ENCODE data around the gene RAD51B.

RAD51B gene

DNA sequence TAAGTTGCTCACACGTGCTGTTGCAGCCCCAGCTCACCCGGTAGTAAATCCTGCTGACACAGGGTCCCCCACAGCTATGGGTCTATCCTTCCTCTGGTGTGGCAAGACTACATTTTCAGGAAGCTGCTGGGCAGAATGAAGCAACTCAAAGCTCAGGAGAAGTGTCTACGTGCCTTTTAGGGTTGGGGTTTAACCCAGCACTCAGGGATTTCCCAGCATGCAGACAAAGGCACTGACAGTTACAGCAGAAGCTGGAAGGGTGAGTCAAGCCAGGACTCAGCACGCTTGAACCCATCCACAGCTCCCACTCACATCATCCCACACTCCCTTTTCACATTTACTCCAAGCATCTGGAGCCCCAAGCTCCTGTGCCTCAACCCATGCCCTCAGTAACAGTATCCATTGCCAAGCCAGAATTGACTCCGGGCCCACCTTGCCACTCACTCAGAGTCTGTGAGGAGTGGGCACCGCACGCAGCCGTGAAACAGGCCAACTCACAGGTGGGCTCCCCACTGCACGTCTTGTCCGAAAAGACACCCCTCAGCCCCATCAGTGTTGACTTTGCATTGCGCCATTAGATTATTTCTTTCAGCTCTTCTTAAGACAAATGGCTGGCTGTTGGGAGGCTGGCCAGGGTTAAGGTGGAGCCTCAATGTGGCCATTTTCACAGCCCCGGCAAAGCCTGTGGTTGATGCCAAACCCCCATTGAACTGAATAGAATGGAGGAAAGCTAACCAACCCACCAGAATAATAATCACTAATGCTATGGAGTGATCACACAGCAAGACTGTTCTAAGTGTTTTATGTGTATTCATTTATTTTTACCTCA lies 913.7 kb downstream of the RAD51B start:
- H3K4me3 ChIP-seq (ENCODE audit: low read length), result no peak overlapping the region
- no peak overlapping the region for H3K9ac ChIP-seq (ENCODE audit: low read length)
- H3K36me3 ChIP-seq (replicated peaks; ENCODE audit: insufficient read depth, low read length), result no peaks in the 10 kb centered on the region
- no peaks in the 10 kb centered on the region for H3K79me2 ChIP-seq (ENCODE audit: low read length)
- no peak overlapping the region for H3K27ac ChIP-seq (ENCODE audit: low read length)
- H3K4me1 ChIP-seq (ENCODE audit: low read length), result peaks cover 11% of the 10 kb centered on the region
- no peak overlapping the region for H3K4me2 ChIP-seq (ENCODE audit: low read depth, low read length)
- H4K20me1 ChIP-seq (ENCODE audit: insufficient read depth, low read length), result no peaks in the 10 kb centered on the region
- no peaks in the 10 kb centered on the region for H3K9me2 ChIP-seq (replicated peaks; ENCODE audit: insufficient read depth, low read length)
- H3K9me3 ChIP-seq (replicated peaks; ENCODE audit: insufficient read depth, low read length), result no peaks in the 10 kb centered on the region
- no peaks in the 10 kb centered on the region for H3F3A ChIP-seq (ENCODE audit: insufficient read depth, low read length)
- no peak overlapping the region for H2AFZ ChIP-seq (ENCODE audit: low read length)
- H3K27me3 ChIP-seq (replicated peaks; ENCODE audit: insufficient read depth, low read length), result no peaks in the 10 kb centered on the region
- TF ChIP-seq EZH2 (optimal IDR thresholded peaks at IDR 0.05; ENCODE audit: low read depth, low read length), result no peak
- no peak for TF ChIP-seq EZH2phosphoT487 (IDR thresholded peaks at IDR 0.05; ENCODE audit: low read length)
- TF ChIP-seq, protein P1, sequence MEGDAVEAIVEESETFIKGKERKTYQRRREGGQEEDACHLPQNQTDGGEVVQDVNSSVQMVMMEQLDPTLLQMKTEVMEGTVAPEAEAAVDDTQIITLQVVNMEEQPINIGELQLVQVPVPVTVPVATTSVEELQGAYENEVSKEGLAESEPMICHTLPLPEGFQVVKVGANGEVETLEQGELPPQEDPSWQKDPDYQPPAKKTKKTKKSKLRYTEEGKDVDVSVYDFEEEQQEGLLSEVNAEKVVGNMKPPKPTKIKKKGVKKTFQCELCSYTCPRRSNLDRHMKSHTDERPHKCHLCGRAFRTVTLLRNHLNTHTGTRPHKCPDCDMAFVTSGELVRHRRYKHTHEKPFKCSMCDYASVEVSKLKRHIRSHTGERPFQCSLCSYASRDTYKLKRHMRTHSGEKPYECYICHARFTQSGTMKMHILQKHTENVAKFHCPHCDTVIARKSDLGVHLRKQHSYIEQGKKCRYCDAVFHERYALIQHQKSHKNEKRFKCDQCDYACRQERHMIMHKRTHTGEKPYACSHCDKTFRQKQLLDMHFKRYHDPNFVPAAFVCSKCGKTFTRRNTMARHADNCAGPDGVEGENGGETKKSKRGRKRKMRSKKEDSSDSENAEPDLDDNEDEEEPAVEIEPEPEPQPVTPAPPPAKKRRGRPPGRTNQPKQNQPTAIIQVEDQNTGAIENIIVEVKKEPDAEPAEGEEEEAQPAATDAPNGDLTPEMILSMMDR (IDR thresholded peaks at IDR 0.05; ENCODE audit: low read length), result no peak
- no peak for DNase-seq

DNA sequence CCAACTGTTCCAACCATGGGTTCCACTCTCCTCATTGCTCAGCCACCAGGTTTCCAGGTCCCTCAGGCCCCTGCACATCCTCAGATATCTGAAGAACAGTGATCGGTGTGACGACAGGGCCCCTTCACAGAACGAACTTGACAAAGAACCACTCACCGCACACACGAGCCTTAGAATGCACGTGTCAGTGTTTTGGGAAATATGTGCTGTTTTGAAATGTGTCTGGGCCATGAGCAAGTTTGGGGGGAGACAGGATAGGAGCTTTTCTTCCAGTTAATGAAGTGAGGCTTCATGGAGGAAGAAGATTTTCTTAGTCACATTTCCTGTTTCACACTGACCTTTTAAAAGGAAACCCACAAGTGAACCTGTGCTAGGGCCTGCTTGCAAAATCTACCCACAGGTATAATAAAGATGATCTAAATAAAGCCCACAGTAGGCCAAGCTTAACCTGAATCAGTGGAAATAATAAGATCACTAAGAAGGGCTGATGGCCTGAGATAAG lies 914.7 kb downstream of the RAD51B start:
- DNase-seq, result peak; percentile 49

DNA sequence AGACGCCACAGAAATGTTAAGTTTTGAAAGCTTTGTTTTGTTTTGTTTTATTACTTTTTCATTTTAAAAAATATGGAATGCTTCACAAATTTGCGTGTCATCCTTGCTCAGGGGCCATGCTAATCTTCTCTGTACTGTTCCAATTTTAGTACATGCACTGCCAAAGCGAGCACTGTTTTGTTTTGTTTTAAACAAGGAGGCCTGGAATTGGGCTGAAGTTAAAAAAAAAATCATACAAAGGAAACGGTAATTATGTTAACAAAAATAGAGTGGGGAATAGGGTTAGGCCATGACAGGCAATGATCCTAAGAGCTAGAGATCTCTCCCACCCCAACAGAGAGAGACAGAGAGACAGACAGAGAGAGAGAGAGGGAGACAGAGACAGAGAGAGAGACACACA lies 916.3 kb downstream of the RAD51B start:
- Histone ChIP-seq H3K27me3 (replicated peaks; ENCODE audit: insufficient read depth, low read length) (no peaks in the 10 kb centered on the region), H3K4me1 (ENCODE audit: low read length) (peaks cover 11% of the 10 kb centered on the region), H2AFZ (ENCODE audit: low read length) (no peak overlapping the region), H3K4me3 (ENCODE audit: low read length) (no peak overlapping the region), H3K27ac (ENCODE audit: low read length) (no peak overlapping the region), H3K4me2 (ENCODE audit: low read depth, low read length) (no peak overlapping the region), H3K9me2 (replicated peaks; ENCODE audit: insufficient read depth, low read length) (no peaks in the 10 kb centered on the region), H3K36me3 (replicated peaks; ENCODE audit: insufficient read depth, low read length) (no peaks in the 10 kb centered on the region), H3F3A (ENCODE audit: insufficient read depth, low read length) (no peaks in the 10 kb centered on the region), H3K79me2 (ENCODE audit: low read length) (no peaks in the 10 kb centered on the region), H4K20me1 (ENCODE audit: insufficient read depth, low read length) (no peaks in the 10 kb centered on the region), H3K9ac (ENCODE audit: low read length) (no peak overlapping the region), H3K9me3 (replicated peaks; ENCODE audit: insufficient read depth, low read length) (no peaks in the 10 kb centered on the region)
- no peak for TF ChIP-seq EZH2 (optimal IDR thresholded peaks at IDR 0.05; ENCODE audit: low read depth, low read length)
- TF ChIP-seq, protein P1 (IDR thresholded peaks at IDR 0.05; ENCODE audit: low read length), result no peak
- TF ChIP-seq EZH2phosphoT487 (IDR thresholded peaks at IDR 0.05; ENCODE audit: low read length), result no peak
- DNase-seq, result no peak

More for the DNA sequence above, 914.7 kb downstream of the RAD51B start:
- Histone ChIP-seq H3K4me1 (ENCODE audit: low read length) (peaks cover 11% of the 10 kb centered on the region), H3K9me3 (replicated peaks; ENCODE audit: insufficient read depth, low read length) (no peaks in the 10 kb centered on the region), H3K36me3 (replicated peaks; ENCODE audit: insufficient read depth, low read length) (no peaks in the 10 kb centered on the region), H3K9ac (ENCODE audit: low read length) (no peak overlapping the region), H3K9me2 (replicated peaks; ENCODE audit: insufficient read depth, low read length) (no peaks in the 10 kb centered on the region), H3K79me2 (ENCODE audit: low read length) (no peaks in the 10 kb centered on the region), H3F3A (ENCODE audit: insufficient read depth, low read length) (no peaks in the 10 kb centered on the region), H3K4me2 (ENCODE audit: low read depth, low read length) (0 out of 2 replicates have a peak overlapping the region, but pooled peaks have one; percentile 6), H2AFZ (ENCODE audit: low read length) (0 out of 2 replicates have a peak overlapping the region, but pooled peaks have one; percentile 35), H3K27ac (ENCODE audit: low read length) (no peak overlapping the region; the same call in 1 of the 2 replicates), H3K27me3 (replicated peaks; ENCODE audit: insufficient read depth, low read length) (no peaks in the 10 kb centered on the region), H4K20me1 (ENCODE audit: insufficient read depth, low read length) (no peaks in the 10 kb centered on the region), H3K4me3 (ENCODE audit: low read length) (no peak overlapping the region)
- TF ChIP-seq EZH2phosphoT487 (IDR thresholded peaks at IDR 0.05; ENCODE audit: low read length) (no peak), EZH2 (optimal IDR thresholded peaks at IDR 0.05; ENCODE audit: low read depth, low read length) (no peak)
- TF ChIP-seq, protein P1 (IDR thresholded peaks at IDR 0.05; ENCODE audit: low read length), result no peak
